H1 (cell line): ENCODE data around the gene ZC3H12C. TPM values are rescaled to one million over a fixed set of nuclear protein-coding genes. Genes with fewer than 3 reads are reported as not detected.

ENCODE experiments used
- CTCF ChIA-PET: fragments of 300-600 bp; sonication (Branson Sonifier 250); formaldehyde crosslinking; loops from one replicate; lab custom pipeline; 2021; ENCODE audit not compliant: partially characterized antibody; lab: Charles Lee
- POLR2A ChIA-PET: fragments of 300-600 bp; sonication (Branson Sonifier 250); formaldehyde crosslinking; loops from one replicate; lab custom pipeline; 2021; ENCODE audit warnings: inconsistent platforms; ENCODE audit not compliant: partially characterized antibody; lab: Charles Lee
- DNase-seq, 2 experiments: peaks; one replicate each; pipeline versions ENCODE4 v3.0.0 to v3.0.0-alpha.2; 2010 to 2022; ENCODE audit warnings: low spot score in 2 of 2, low read depth in 1 of 2, mixed read lengths in 1 of 2
- FAIRE-seq: peaks from 2 replicates; lab custom pipeline; 2011; peaks lifted over from hg19 to GRCh38; lab: Jason Lieb, UNC
- H2AFZ ChIP-seq: 2 replicates; pipeline ENCODE4 v1.8.1; 2012; ENCODE audit warnings: low read length, inconsistent platforms
- H2AK5ac ChIP-seq: 2 replicates; pipeline ENCODE4 v1.6.1; 2013; ENCODE audit warnings: low read depth, low read length
- H2BK120ac ChIP-seq: replicated peaks from 2 replicates; pipeline ENCODE3; 2013; ENCODE audit warnings: low read depth, low read length, inconsistent platforms
- H2BK12ac ChIP-seq: 2 replicates; pipeline ENCODE4 v1.6.1; 2013; ENCODE audit warnings: low read depth, low read length
- H2BK15ac ChIP-seq: 2 replicates; pipeline ENCODE4 v1.6.1; 2013; ENCODE audit warnings: low read length
- H2BK20ac ChIP-seq: 2 replicates; pipeline ENCODE4 v1.6.1; 2013; ENCODE audit warnings: low read length
- H2BK5ac ChIP-seq: 2 replicates; pipeline ENCODE4 v1.6.1; 2013; ENCODE audit warnings: low read depth, low read length
- H3K14ac ChIP-seq: 2 replicates; pipeline ENCODE4 v1.6.1; 2013; ENCODE audit warnings: inconsistent platforms; ENCODE audit not compliant: insufficient read length
- H3K18ac ChIP-seq: 2 replicates; pipeline ENCODE4 v1.6.1; 2013; ENCODE audit warnings: low read length; ENCODE audit errors: extremely low read depth
- H3K23ac ChIP-seq: 2 replicates; pipeline ENCODE4 v1.6.1; 2013; ENCODE audit warnings: inconsistent platforms; ENCODE audit not compliant: insufficient read length
- H3K23me2 ChIP-seq: 2 replicates; pipeline ENCODE4 v1.6.1; 2013; ENCODE audit warnings: low read depth, low read length
- H3K27ac ChIP-seq: 2 replicates; pipeline ENCODE4 v1.6.1; 2011; ENCODE audit warnings: low read depth, low read length, inconsistent platforms
- H3K27me3 ChIP-seq, 4 experiments: replicated peaks in 1 of 4; 1 replicate in 1 of 4; 2 replicates in 3 of 4; pipeline versions ENCODE4 v1.6.1 to v1.8.1; 2011 to 2013; ENCODE audit warnings: low read length in 3 of 4, mild to moderate bottlenecking in 3 of 4, inconsistent platforms in 2 of 4, mixed read lengths in 2 of 4, moderate library complexity in 1 of 4; ENCODE audit not compliant: control insufficient read depth in 3 of 4, insufficient read depth in 3 of 4; ENCODE audit errors: extremely low read depth in 1 of 4
- H3K36me3 ChIP-seq, 4 experiments: 2 replicates each; pipeline versions ENCODE4 v1.6.1 to v1.8.1; 2011 to 2013; ENCODE audit warnings: mild to moderate bottlenecking in 4 of 4, low read length in 3 of 4, moderate library complexity in 2 of 4, control low read depth in 1 of 4, inconsistent platforms in 1 of 4; ENCODE audit not compliant: insufficient read depth in 4 of 4, control insufficient read depth in 2 of 4
- H3K4ac ChIP-seq: replicated peaks from 2 replicates; pipeline ENCODE3; 2013; ENCODE audit warnings: low read length, low read depth, mixed read lengths, inconsistent platforms; ENCODE audit not compliant: insufficient read length
- H3K4me1 ChIP-seq, 4 experiments: replicated peaks in 1 of 4; 1 replicate in 1 of 4; 2 replicates in 3 of 4; pipeline versions ENCODE4 v1.6.1 to v1.8.1; 2011 to 2013; ENCODE audit warnings: low read length in 3 of 4, inconsistent platforms in 2 of 4, mixed read lengths in 1 of 4; ENCODE audit not compliant: insufficient read depth in 4 of 4, control insufficient read depth in 3 of 4
- H3K4me2 ChIP-seq, 2 experiments: 2 replicates each; pipeline versions ENCODE4 v1.6.1 to v1.8.1; 2011 to 2013; ENCODE audit warnings: low read depth in 2 of 2, low read length in 2 of 2, control low read depth in 1 of 2, inconsistent platforms in 1 of 2, mild to moderate bottlenecking in 1 of 2; ENCODE audit not compliant: insufficient read depth in 1 of 2
- H3K4me3 ChIP-seq, 4 experiments: fragments of 200-600, 300-600 bp in 1 of 4; sonication (generic), shearing (Covaris generic), sonication (Bioruptor Twin) in 1 of 4; 2 replicates each; pipeline versions ENCODE4 v1.5.1 to v1.8.1; 2011 to 2016; ENCODE audit warnings: low read length in 4 of 4, low read depth in 3 of 4, control low read depth in 2 of 4, inconsistent platforms in 2 of 4, mild to moderate bottlenecking in 2 of 4, mixed read lengths in 1 of 4, moderate library complexity in 1 of 4; ENCODE audit not compliant: insufficient read depth in 2 of 4; ENCODE audit errors: extremely low read depth in 1 of 4
- H3K56ac ChIP-seq: replicated peaks from 2 replicates; pipeline ENCODE3; 2013; ENCODE audit warnings: low read depth, mild to moderate bottlenecking, mixed read lengths, low read length, inconsistent platforms; ENCODE audit not compliant: insufficient read length
- H3K79me1 ChIP-seq: 2 replicates; pipeline ENCODE4 v1.6.1; 2013; ENCODE audit warnings: low read depth, low read length, control low read depth
- H3K79me2 ChIP-seq, 2 experiments: 2 replicates each; pipeline versions ENCODE4 v1.6.1 to v1.8.1; 2012 to 2013; ENCODE audit warnings: low read length in 2 of 2, mild to moderate bottlenecking in 2 of 2, inconsistent platforms in 1 of 2; ENCODE audit not compliant: insufficient read depth in 2 of 2, control insufficient read depth in 1 of 2
- H3K9ac ChIP-seq, 4 experiments: replicated peaks in 1 of 4; 1 replicate in 1 of 4; 2 replicates in 3 of 4; pipeline versions ENCODE4 v1.6.1 to v1.8.1; 2011 to 2013; ENCODE audit warnings: low read depth in 3 of 4, low read length in 3 of 4, control low read depth in 2 of 4, mild to moderate bottlenecking in 2 of 4, moderate library complexity in 2 of 4, inconsistent platforms in 1 of 4; ENCODE audit errors: extremely low read depth in 1 of 4
- H3K9me3 ChIP-seq, 2 experiments: 2 replicates each; pipeline versions ENCODE4 v1.6.1 to v1.8.1; 2012 to 2013; ENCODE audit warnings: mild to moderate bottlenecking in 2 of 2, moderate library complexity in 2 of 2, control low read depth in 1 of 2, inconsistent platforms in 1 of 2, low read depth in 1 of 2, low read length in 1 of 2, mixed read lengths in 1 of 2; ENCODE audit not compliant: insufficient read depth in 2 of 2
- H4K20me1 ChIP-seq, 2 experiments: replicated peaks in 1 of 2; 2 replicates each; pipeline versions ENCODE3 to v1.8.1; 2011 to 2013; ENCODE audit warnings: inconsistent platforms in 2 of 2, low read length in 2 of 2, mild to moderate bottlenecking in 1 of 2; ENCODE audit not compliant: insufficient read depth in 2 of 2, control insufficient read depth in 1 of 2
- H4K5ac ChIP-seq: 2 replicates; pipeline ENCODE4 v1.6.1; 2013; ENCODE audit warnings: low read length, low read depth, mixed read lengths, inconsistent platforms; ENCODE audit not compliant: insufficient read length
- H4K8ac ChIP-seq: 2 replicates; pipeline ENCODE4 v1.8.0; 2013; ENCODE audit warnings: mild to moderate bottlenecking, moderate library complexity, low read length, inconsistent platforms; ENCODE audit not compliant: insufficient read depth; ENCODE audit errors: extremely low read depth
- H4K91ac ChIP-seq: replicated peaks from 2 replicates; pipeline ENCODE3; 2013; ENCODE audit warnings: low read length, mixed read lengths, inconsistent platforms; ENCODE audit not compliant: insufficient read length
- ASH2L ChIP-seq: fragments of 200-600, 300-600 bp; sonication (generic); IDR thresholded peaks from one replicate; pipeline ENCODE4 v1.7.1; 2017; ENCODE audit warnings: low read length
- CHD2 ChIP-seq: IDR thresholded peaks from 2 replicates; pipeline ENCODE4 v1.6.1; 2012; ENCODE audit warnings: low read length, improper control_type of control experiment
- CTBP2 ChIP-seq: IDR thresholded peaks from 2 replicates; pipeline ENCODE4 v1.7.0; 2011; ENCODE audit warnings: borderline replicate concordance, mild to moderate bottlenecking, moderate library complexity, mixed read lengths, low read length; ENCODE audit not compliant: insufficient read depth, insufficient read length
- EGR1 ChIP-seq: IDR thresholded peaks from 2 replicates; pipeline ENCODE4 v1.6.1; 2011; ENCODE audit warnings: low read depth, low read length, borderline replicate concordance
- GABPA ChIP-seq: IDR thresholded peaks from 2 replicates; pipeline ENCODE4 v1.6.1; 2011; ENCODE audit warnings: mild to moderate bottlenecking, low read length, moderate library complexity, borderline replicate concordance; ENCODE audit not compliant: insufficient read depth
- MAFK ChIP-seq: IDR thresholded peaks from 2 replicates; pipeline ENCODE4 v1.6.1; 2012; ENCODE audit warnings: low read depth, mild to moderate bottlenecking, improper control_type of control experiment, low read length
- NANOG ChIP-seq: IDR thresholded peaks from 2 replicates; pipeline ENCODE4 v1.6.1; 2011; ENCODE audit warnings: low read length, low read depth, mild to moderate bottlenecking, inconsistent platforms; ENCODE audit not compliant: insufficient read depth, poor library complexity, severe bottlenecking
- PHF8 ChIP-seq: fragments of 200-600 bp; sonication (generic); conservative IDR thresholded peaks from 2 replicates; pipeline ENCODE4 v1.7.1; 2012; ENCODE audit warnings: low read depth, mild to moderate bottlenecking, inconsistent platforms, low read length, moderate library complexity
- POLR2A ChIP-seq, 2 experiments: IDR thresholded peaks; 1 replicate in 1 of 2; 2 replicates in 1 of 2; pipeline ENCODE4 v1.6.1; 2011; ENCODE audit warnings: low read depth in 2 of 2, low read length in 2 of 2, mild to moderate bottlenecking in 2 of 2; ENCODE audit errors: control extremely low read depth in 1 of 2
- RBBP5 ChIP-seq: IDR thresholded peaks from 2 replicates; pipeline ENCODE4 v1.7.1; 2012; ENCODE audit warnings: low read depth, mild to moderate bottlenecking, inconsistent platforms, low read length, moderate library complexity, borderline replicate concordance
- RFX5 ChIP-seq: IDR thresholded peaks from 2 replicates; pipeline ENCODE4 v1.6.1; 2011; ENCODE audit warnings: low read depth, low read length, improper control_type of control experiment, borderline replicate concordance
- SUZ12 ChIP-seq: fragments of 200-600 bp; sonication (generic); IDR thresholded peaks from 2 replicates; pipeline ENCODE4 v1.6.1; 2012; ENCODE audit warnings: mild to moderate bottlenecking, inconsistent platforms, low read length, moderate library complexity, mixed read lengths
- TBP ChIP-seq: IDR thresholded peaks from 2 replicates; pipeline ENCODE4 v1.6.1; 2011; ENCODE audit warnings: low read depth, low read length, improper control_type of control experiment
- TCF12 ChIP-seq: IDR thresholded peaks from 2 replicates; pipeline ENCODE4 v1.6.1; 2011; ENCODE audit warnings: low read depth, mild to moderate bottlenecking, low read length
- WGBS, 2 experiments: shearing (Covaris generic) in 1 of 2; methylation state at CpG; one replicate each; pipeline versions ENCODE4 v1.1.6 to v1.1.7; 2013 to 2015; ENCODE audit warnings: low lambda C conversion rate in 2 of 2, mixed read lengths in 2 of 2, inconsistent platforms in 1 of 2, low coverage in 1 of 2, missing lambda C conversion rate in 1 of 2; ENCODE audit not compliant: insufficient replicate concordance in 2 of 2, insufficient coverage in 1 of 2, insufficient read length in 1 of 2; ENCODE audit errors: extremely low coverage in 1 of 2, missing lambda C conversion rate in 1 of 2; 5-methylcytosine and 5-hydroxymethylcytosine counted together
- polyA plus RNA-seq, 7 experiments: library from polyadenylated mRNA; depleted of rRNA in 3 of 7; stranded (reverse) in 5 of 7; unstranded in 2 of 7; fragments of >200 nt in 5 of 7; fragments of 200-250 nt in 2 of 7; gene quantifications; 1 replicate in 5 of 7; 2 replicates in 1 of 7; 4 replicates in 1 of 7; pipeline versions ENCODE4 v1.2.1 to v1.2.3, GENCODE V29; 2011 to 2013; ENCODE audit warnings: missing spikeins in 2 of 7, mixed read lengths in 2 of 7
- total RNA-seq: library from RNA; stranded (reverse); fragmentation: NEBNext Ultra II Directional; extraction: Animal tissue kit (Norgen Biotek cat#: 25700); gene quantifications from 2 replicates; pipeline ENCODE4 v1.2.1, GENCODE V29; 2021

The ZC3H12C gene
- total and polyA plus RNA-seq, 2 of the 8 experiments (the other 6 are each of a cell fraction or from before 2014, with no cell fraction given), result 2.0 to 2.7 TPM

DNA sequence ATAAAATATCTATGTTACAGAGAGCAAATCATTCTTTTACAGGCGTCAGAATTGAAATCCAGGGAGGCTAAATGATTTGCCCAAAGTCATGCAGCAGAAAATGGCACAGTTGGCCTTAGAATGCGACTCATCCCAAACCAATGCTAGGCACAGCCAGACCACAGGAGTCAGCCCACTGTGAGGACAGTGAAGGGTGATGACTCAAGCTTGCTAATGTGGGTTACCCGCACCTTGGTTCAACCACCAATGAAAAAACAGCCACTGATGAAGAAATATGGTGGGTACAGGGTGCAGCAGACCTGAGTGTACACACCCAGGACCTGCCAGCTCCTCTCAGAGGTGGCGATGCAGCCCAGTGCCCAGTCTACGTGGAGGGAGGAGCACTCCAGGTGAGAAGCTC is 89.7 kb downstream of the ZC3H12C start:
- no peak overlapping the region for H3K18ac ChIP-seq
- H3K56ac ChIP-seq, result no peak overlapping the region
- H4K91ac ChIP-seq, result no peak overlapping the region
- no peaks in the 10 kb centered on the region for H3K23me2 ChIP-seq
- H2AFZ ChIP-seq, result no peak overlapping the region
- H3K4me3 ChIP-seq, result no peak overlapping the region
- H3K79me2 ChIP-seq, result no peaks in the 10 kb centered on the region; a peak in 1 of 4 replicates
- no peaks in the 10 kb centered on the region for H3K9me3 ChIP-seq
- ChIA-PET CTCF (interaction anchor here (1.7 to 7.1 kb wide), 3 partner anchors 7 to 18 kb away, joined by 4 to 46 read pairs (median 15); no protein-coding TSS in a partner anchor), POLR2A (interaction anchor here (1.2 kb wide), 1 partner anchor 1003 kb away, joined by 4 read pairs; no protein-coding TSS in a partner anchor)
- no peak overlapping the region for H3K4ac ChIP-seq
- no peak overlapping the region for H2BK120ac ChIP-seq
- no peak overlapping the region for H3K27ac ChIP-seq
- no peaks in the 10 kb centered on the region for H3K79me1 ChIP-seq
- no peak overlapping the region for H2BK12ac ChIP-seq
- H2BK20ac ChIP-seq, result no peak overlapping the region
- H2AK5ac ChIP-seq, result no peak overlapping the region
- H4K8ac ChIP-seq, result no peak overlapping the region
- no peak overlapping the region for H3K14ac ChIP-seq
- no peak overlapping the region for H3K4me2 ChIP-seq
- no peaks in the 10 kb centered on the region for H3K27me3 ChIP-seq
- no peak overlapping the region for H3K9ac ChIP-seq
- no peak overlapping the region for H2BK5ac ChIP-seq
- H4K5ac ChIP-seq, result no peak overlapping the region
- WGBS, 2 experiments, result 90% methylated on average over 5 of the region's 5 CpGs; no CpG with 5 or more reads in 1 of the 2 experiments
- no peak overlapping the region for H3K23ac ChIP-seq
- no peaks in the 10 kb centered on the region for H3K36me3 ChIP-seq
- no peaks in the 10 kb centered on the region for H4K20me1 ChIP-seq
- DNase-seq (no peak), FAIRE-seq (no peak)
- H3K4me1 ChIP-seq, result peaks cover 0 to 13% (median 9%) of the 10 kb centered on the region in 4 experiments
- no peak overlapping the region for H2BK15ac ChIP-seq
- TF ChIP-seq CHD2, result no peak
- TF ChIP-seq MAFK, result no peak
- TF ChIP-seq TCF12, result no peak
- no peak for TF ChIP-seq SUZ12
- no peak for TF ChIP-seq GABPA
- no peak for TF ChIP-seq RFX5
- no peak for TF ChIP-seq ASH2L
- TF ChIP-seq TBP, result no peak
- no peak for TF ChIP-seq EGR1
- TF ChIP-seq CTBP2, result no peak
- no peak for TF ChIP-seq PHF8
- TF ChIP-seq POLR2A (IDR thresholded peaks at IDR 0.05; ENCODE audit: control extremely low read depth in 1 of 2, low read depth in 2 of 2, low read length in 2 of 2), result no peak
- no peak for TF ChIP-seq RBBP5
- TF ChIP-seq NANOG, result no peak
